IMR-90 (cell line): ENCODE data around the gene LNP1.

Experiments
- POLR2A ChIP-seq: IDR thresholded peaks from 2 replicates; pipeline ENCODE4 v1.6.1; 2012; ENCODE audit warnings: mild to moderate bottlenecking, low read depth, low read length
- RCOR1 ChIP-seq: IDR thresholded peaks from 2 replicates; pipeline ENCODE4 v1.6.1; 2012; ENCODE audit warnings: mild to moderate bottlenecking, low read length, improper control_type of control experiment; ENCODE audit not compliant: insufficient replicate concordance
- TF ChIP-seq, protein P1 (sequence below): conservative IDR thresholded peaks from 2 replicates; pipeline ENCODE4 v1.5.1; 2012; ENCODE audit warnings: mild to moderate bottlenecking, low read depth, low read length, improper control_type of control experiment

DNA sequence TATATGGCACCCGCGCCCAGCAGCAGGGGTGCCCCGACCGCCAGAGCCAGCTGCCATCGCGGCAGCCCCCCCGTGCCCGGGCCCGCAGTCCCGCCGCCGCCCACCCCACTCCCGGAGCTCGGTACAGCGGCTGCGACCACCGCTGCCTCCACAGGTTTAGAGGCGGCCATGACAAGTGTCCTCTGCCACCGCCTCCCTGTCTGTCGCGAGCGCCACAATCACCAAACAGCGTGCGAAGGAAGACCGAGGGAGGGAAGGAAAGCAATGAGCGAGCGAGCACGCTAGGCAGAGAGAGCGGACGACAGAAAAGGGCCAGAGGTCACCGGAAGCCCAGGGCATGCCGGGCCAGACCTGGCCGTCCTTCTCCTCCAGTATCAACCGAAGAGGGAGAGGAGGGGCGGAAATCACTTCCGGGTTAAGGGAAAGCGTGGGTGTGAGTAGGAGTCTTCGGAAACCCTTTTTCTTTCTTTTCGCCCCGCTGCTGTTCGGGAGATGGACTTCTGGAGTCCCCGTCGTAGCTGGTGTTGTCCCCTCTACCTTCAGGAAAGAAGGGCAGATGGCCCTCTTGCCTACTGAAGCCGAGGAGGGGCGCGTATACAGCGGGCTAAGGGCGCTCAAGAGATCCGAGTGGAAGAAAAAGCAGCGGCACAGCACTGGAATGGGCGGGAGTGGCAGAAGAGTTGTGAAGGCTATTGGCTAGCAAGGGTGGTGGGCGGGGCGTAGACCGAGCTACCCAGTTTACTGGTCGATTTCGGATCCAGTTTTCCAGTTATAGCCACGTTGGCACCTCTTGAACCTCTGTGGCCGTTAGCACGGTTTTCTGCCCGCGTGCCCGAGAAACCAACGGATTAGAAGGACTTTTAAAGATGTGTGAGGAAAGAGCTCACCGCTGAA, at the start of gene LNP1, which contains the start of gene TOMM70:
- TF ChIP-seq, protein P1, sequence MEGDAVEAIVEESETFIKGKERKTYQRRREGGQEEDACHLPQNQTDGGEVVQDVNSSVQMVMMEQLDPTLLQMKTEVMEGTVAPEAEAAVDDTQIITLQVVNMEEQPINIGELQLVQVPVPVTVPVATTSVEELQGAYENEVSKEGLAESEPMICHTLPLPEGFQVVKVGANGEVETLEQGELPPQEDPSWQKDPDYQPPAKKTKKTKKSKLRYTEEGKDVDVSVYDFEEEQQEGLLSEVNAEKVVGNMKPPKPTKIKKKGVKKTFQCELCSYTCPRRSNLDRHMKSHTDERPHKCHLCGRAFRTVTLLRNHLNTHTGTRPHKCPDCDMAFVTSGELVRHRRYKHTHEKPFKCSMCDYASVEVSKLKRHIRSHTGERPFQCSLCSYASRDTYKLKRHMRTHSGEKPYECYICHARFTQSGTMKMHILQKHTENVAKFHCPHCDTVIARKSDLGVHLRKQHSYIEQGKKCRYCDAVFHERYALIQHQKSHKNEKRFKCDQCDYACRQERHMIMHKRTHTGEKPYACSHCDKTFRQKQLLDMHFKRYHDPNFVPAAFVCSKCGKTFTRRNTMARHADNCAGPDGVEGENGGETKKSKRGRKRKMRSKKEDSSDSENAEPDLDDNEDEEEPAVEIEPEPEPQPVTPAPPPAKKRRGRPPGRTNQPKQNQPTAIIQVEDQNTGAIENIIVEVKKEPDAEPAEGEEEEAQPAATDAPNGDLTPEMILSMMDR = no peak
- TF ChIP-seq POLR2A (peak; percentile 94), RCOR1 (no peak)
